NT2/D1 (cell line): Measurements from ENCODE around the gene CSGALNACT2.
A peak's percentile ranks its signal among the peaks of the same experiment; 100 is the strongest.

Experiments
- DNase-seq: peaks from one replicate; pipeline ENCODE4 v3.0.0-alpha.2; 2011; ENCODE audit warnings: low read depth, low spot score
- H3K27me3 ChIP-seq: 2 replicates; pipeline ENCODE4 v1.6.0; 2011; ENCODE audit warnings: mild to moderate bottlenecking; ENCODE audit not compliant: insufficient read length, insufficient read depth
- H3K36me3 ChIP-seq: 2 replicates; pipeline ENCODE4 v1.6.1; 2011; ENCODE audit warnings: mild to moderate bottlenecking, low read length, mixed read lengths; ENCODE audit not compliant: insufficient read depth, insufficient read length
- H3K4me1 ChIP-seq: 2 replicates; pipeline ENCODE4 v1.5.1; 2011; ENCODE audit not compliant: insufficient read depth, insufficient read length
- H3K4me3 ChIP-seq: 2 replicates; pipeline ENCODE4 v1.5.1; 2011; ENCODE audit warnings: low read depth; ENCODE audit not compliant: insufficient read length
- H3K9ac ChIP-seq: 2 replicates; pipeline ENCODE4 v1.6.0; 2011; ENCODE audit warnings: low read depth; ENCODE audit not compliant: insufficient read length
- H3K9me3 ChIP-seq: 2 replicates; pipeline ENCODE4 v1.5.1; 2011; ENCODE audit warnings: mild to moderate bottlenecking, low read length; ENCODE audit not compliant: insufficient read depth
- SUZ12 ChIP-seq: IDR thresholded peaks from 2 replicates; pipeline ENCODE4 v1.6.1; 2011; ENCODE audit not compliant: insufficient read length, insufficient read depth; ENCODE audit errors: extremely low read depth
- YY1 ChIP-seq: IDR thresholded peaks from 2 replicates; pipeline ENCODE4 v1.6.1; 2011; ENCODE audit not compliant: insufficient read length, insufficient read depth
- ZNF274 ChIP-seq: IDR thresholded peaks from 2 replicates; pipeline ENCODE4 v1.6.1; 2011; ENCODE audit warnings: mild to moderate bottlenecking, low read depth, low read length

CSGALNACT2 gene

GRCh38 chr10:43134126-43134905, 3.9 kb upstream of the CSGALNACT2 start:
- Histone ChIP-seq H3K4me1 (no peaks in the 10 kb centered on the region), H3K36me3 (no peaks in the 10 kb centered on the region), H3K4me3 (no peak overlapping the region), H3K9ac (no peak overlapping the region), H3K27me3 (no peaks in the 10 kb centered on the region), H3K9me3 (no peaks in the 10 kb centered on the region)
- no peak for TF ChIP-seq ZNF274
- no peak for TF ChIP-seq YY1
- no peak for TF ChIP-seq SUZ12
- no peak for DNase-seq

DNA sequence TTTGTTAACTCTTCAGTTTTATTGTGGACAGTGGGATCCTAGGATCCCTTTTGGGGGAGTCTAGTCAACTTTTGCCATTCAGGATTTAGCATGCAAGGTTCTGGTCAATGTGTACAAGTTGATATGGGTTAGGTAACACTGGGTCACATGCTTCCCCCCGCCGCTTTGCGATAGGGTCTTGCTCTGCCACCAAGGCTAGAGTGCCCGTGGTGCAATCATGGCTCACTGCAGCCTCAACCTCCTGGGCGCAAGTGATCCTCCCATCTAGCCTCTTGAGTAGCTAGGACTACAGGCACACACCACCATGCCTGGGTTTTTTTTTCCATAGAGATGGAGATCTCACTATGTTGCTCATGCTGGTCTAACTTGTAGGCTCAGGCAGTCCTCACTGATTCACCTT, 3.2 kb upstream of the CSGALNACT2 start:
- Histone ChIP-seq H3K9ac (no peak overlapping the region), H3K4me3 (no peak overlapping the region), H3K4me1 (no peaks in the 10 kb centered on the region), H3K36me3 (no peaks in the 10 kb centered on the region), H3K9me3 (no peaks in the 10 kb centered on the region), H3K27me3 (no peaks in the 10 kb centered on the region)
- DNase-seq: no peak
- TF ChIP-seq SUZ12: no peak
- TF ChIP-seq YY1: no peak
- no peak for TF ChIP-seq ZNF274

GRCh38 chr10:43135656-43136055, 2.6 kb upstream of the CSGALNACT2 start:
- no peak for DNase-seq
- Histone ChIP-seq H3K36me3 (no peaks in the 10 kb centered on the region), H3K9me3 (no peaks in the 10 kb centered on the region), H3K4me1 (no peaks in the 10 kb centered on the region), H3K27me3 (no peaks in the 10 kb centered on the region), H3K4me3 (no peak overlapping the region), H3K9ac (no peak overlapping the region)
- TF ChIP-seq YY1 (no peak), ZNF274 (no peak), SUZ12 (no peak)

GRCh38 chr10:43136432-43136831, 1.8 kb upstream of the CSGALNACT2 start:
- Histone ChIP-seq H3K9me3 (no peaks in the 10 kb centered on the region), H3K9ac (no peak overlapping the region), H3K27me3 (no peaks in the 10 kb centered on the region), H3K4me1 (no peaks in the 10 kb centered on the region), H3K4me3 (no peak overlapping the region), H3K36me3 (no peaks in the 10 kb centered on the region)
- no peak for TF ChIP-seq ZNF274
- TF ChIP-seq YY1: no peak
- no peak for TF ChIP-seq SUZ12
- no peak for DNase-seq

- H3K4me3 ChIP-seq: peak overlapping the region; percentile 81
- DNase-seq: no peak
Measured at GRCh38 chr10:43136995-43137716, 1.1 kb upstream of the CSGALNACT2 start.

GRCh38 chr10:43137717-43138020, 576 bp upstream of the CSGALNACT2 start:
- Histone ChIP-seq H3K36me3 (no peaks in the 10 kb centered on the region), H3K9me3 (no peaks in the 10 kb centered on the region), H3K9ac (peak overlapping the region; percentile 89), H3K4me1 (no peaks in the 10 kb centered on the region), H3K27me3 (no peaks in the 10 kb centered on the region), H3K4me3 (peak overlapping the region; percentile 81)
- DNase-seq: no peak
- TF ChIP-seq YY1 (no peak), ZNF274 (no peak), SUZ12 (no peak)

More at GRCh38 chr10:43136995-43137716, 1.1 kb upstream of the CSGALNACT2 start:
- Histone ChIP-seq H3K36me3 (no peaks in the 10 kb centered on the region), H3K9me3 (no peaks in the 10 kb centered on the region), H3K27me3 (no peaks in the 10 kb centered on the region), H3K4me1 (no peaks in the 10 kb centered on the region), H3K9ac (peak overlapping the region; percentile 89)
- TF ChIP-seq SUZ12 (no peak), ZNF274 (no peak), YY1 (no peak)

DNA sequence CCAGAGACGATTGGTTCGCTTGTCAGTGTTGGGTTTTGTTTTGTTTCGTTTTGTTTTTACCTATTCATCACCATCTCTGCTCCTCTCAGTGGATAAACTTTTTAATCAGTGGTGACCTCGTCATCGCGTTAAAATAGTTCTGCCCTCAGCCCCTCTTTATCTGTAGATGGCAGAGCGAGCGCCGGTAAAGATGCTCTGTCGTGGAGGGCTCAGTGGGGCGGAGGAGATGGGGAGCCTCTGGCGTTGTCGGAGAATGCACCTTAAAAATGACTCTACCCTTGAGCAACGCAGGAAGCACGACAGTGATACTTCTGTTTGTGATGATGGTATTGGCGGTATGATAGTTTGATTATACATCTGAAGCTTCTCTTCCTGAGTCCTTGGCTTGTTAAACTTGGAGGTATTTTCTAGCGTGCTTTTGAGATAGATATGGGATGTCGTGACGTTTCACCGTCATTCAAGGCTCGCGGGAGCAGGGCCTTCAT, 554 bp downstream of the CSGALNACT2 start:
- no peak for TF ChIP-seq ZNF274
- TF ChIP-seq YY1: no peak
- no peak for TF ChIP-seq SUZ12
- Histone ChIP-seq H3K4me1 (no peaks in the 10 kb centered on the region), H3K4me3 (peak overlapping the region; percentile 81), H3K9me3 (no peaks in the 10 kb centered on the region), H3K36me3 (no peaks in the 10 kb centered on the region), H3K9ac (peak overlapping the region; percentile 79), H3K27me3 (no peaks in the 10 kb centered on the region)
- DNase-seq: no peak
